HG02840 (cell line): Measurements from ENCODE around the gene GDPD3.

Experiments used
- ATAC-seq: cut with Tn5 transposase; IDR thresholded peaks from one replicate; pipeline ENCODE4 v1.9.1; 2021; ENCODE audit warnings: mild to moderate bottlenecking, moderate library complexity, moderate number of reproducible peaks; ENCODE audit not compliant: unreplicated experiment, low FRiP score

Gene GDPD3

GRCh38 chr16:30083216-30084055 lies 29.9 kb downstream of the GDPD3 start:
- ATAC-seq, result no peak

- no peak for ATAC-seq
Measured at GRCh38 chr16:30082545-30083090, 30.7 kb downstream of the GDPD3 start.

GRCh38 chr16:30079480-30079879 lies 33.9 kb downstream of the GDPD3 start:
- no peak for ATAC-seq

GRCh38 chr16:30078744-30079143 lies 34.6 kb downstream of the GDPD3 start:
- no peak for ATAC-seq

GRCh38 chr16:30077656-30078055 lies 35.7 kb downstream of the GDPD3 start:
- no peak for ATAC-seq

GRCh38 chr16:30076276-30076791 lies 37.0 kb downstream of the GDPD3 start:
- peak; percentile 40 for ATAC-seq

GRCh38 chr16:30075503-30076275 lies 37.6 kb downstream of the GDPD3 start, which contains the start of gene PPP4C:
TSS of gene PPP4C (plus strand) at chr16:30075994. CDS start at chr16:30076378, 384 bp downstream.
- peak; percentile 55 for ATAC-seq

- ATAC-seq, result no peak
Measured at GRCh38 chr16:30070490-30070889, 42.8 kb downstream of the GDPD3 start.

- no peak for ATAC-seq
Measured at GRCh38 chr16:30069611-30070462, 43.5 kb downstream of the GDPD3 start.

GRCh38 chr16:30068750-30069610 lies 44.4 kb downstream of the GDPD3 start:
- no peak for ATAC-seq

GRCh38 chr16:30068333-30068732 lies 45.0 kb downstream of the GDPD3 start:
- no peak for ATAC-seq

- ATAC-seq, result no peak
Measured at GRCh38 chr16:30067584-30067916, 45.8 kb downstream of the GDPD3 start.

GRCh38 chr16:30066761-30067583 lies 46.4 kb downstream of the GDPD3 start:
- no peak for ATAC-seq

- no peak for ATAC-seq
Measured at GRCh38 chr16:30065943-30066760, 47.2 kb downstream of the GDPD3 start.

GRCh38 chr16:30065102-30065942 lies 48.0 kb downstream of the GDPD3 start, which contains the start of gene ALDOA:
TSS of gene ALDOA (plus strand) at chr16:30065760. CDS start at chr16:30066898, 1,138 bp downstream.
- peak; percentile 75 for ATAC-seq

- peak; percentile 1 for ATAC-seq
Measured at GRCh38 chr16:30064729-30065101, 48.6 kb downstream of the GDPD3 start.
